GM12872 (cell line): ENCODE measurements around the gene NBEAL2.

Experiments used
- TF ChIP-seq, protein P1 (sequence below): IDR thresholded peaks from 3 replicates; pipeline ENCODE4 v1.5.1; 2011; ENCODE audit warnings: low read depth, mild to moderate bottlenecking, low read length, moderate library complexity; ENCODE audit not compliant: insufficient read depth

NBEAL2 gene

DNA sequence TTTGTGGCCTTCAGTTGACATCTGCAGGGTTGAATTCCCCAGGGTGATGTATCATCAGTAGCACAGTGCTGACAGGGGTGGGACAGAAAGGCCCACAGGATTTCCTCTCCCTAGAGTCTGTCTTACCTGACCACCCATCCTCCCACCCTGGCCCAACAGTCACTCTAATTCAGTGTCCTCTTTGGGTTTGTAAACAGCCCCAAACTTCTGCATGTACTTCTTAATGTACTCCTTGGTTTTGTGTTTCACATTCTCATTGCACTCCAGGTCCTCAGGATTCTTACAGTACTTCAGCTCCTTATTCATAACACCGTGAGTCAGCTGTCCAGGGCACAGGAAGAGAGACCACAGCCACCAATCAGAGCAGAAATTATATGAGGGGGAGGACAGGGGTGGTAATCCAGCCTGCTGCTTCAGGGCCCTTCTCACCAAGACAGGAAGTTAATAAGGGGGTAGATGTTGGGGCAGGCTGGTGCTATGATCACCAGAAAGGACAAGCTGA lies 37.5 kb downstream of the NBEAL2 start:
- TF ChIP-seq, protein P1, sequence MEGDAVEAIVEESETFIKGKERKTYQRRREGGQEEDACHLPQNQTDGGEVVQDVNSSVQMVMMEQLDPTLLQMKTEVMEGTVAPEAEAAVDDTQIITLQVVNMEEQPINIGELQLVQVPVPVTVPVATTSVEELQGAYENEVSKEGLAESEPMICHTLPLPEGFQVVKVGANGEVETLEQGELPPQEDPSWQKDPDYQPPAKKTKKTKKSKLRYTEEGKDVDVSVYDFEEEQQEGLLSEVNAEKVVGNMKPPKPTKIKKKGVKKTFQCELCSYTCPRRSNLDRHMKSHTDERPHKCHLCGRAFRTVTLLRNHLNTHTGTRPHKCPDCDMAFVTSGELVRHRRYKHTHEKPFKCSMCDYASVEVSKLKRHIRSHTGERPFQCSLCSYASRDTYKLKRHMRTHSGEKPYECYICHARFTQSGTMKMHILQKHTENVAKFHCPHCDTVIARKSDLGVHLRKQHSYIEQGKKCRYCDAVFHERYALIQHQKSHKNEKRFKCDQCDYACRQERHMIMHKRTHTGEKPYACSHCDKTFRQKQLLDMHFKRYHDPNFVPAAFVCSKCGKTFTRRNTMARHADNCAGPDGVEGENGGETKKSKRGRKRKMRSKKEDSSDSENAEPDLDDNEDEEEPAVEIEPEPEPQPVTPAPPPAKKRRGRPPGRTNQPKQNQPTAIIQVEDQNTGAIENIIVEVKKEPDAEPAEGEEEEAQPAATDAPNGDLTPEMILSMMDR = no peak

DNA sequence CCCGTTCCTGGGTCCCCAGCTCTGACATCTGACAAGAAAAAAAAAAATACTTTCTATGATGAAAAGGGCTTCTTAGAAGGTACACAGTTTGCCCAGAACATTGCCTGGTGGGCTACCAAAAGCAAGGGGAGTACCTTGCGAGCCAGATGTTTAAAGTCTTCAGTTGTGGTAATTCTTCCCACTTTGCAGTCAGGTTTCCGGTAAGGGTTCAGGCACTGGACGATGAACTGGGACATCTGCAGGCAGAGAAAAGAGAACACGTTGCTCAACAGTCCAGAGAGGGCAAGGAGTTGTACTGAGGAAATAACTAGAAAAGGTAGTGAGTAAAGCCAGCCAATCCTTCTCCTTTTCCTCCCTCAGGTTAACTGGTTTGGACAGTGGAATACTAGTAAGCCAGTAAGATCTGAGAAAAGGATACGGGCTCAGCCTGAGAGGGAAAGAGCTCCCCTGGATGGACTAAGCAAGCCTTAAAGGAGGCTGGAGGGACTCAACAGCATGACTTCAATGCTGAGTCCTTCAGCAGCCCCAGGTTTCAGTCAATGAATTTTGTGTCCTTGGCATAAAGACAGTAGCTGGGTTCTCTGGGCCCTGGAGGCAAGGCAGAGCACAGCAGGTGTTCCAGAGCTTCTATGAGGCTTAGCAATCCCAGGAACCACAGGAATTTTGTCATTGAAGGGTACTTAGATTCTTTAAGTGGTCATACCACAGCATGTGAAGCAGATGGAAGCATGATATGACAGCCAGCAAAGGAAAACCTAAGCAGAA lies 38.2 kb downstream of the NBEAL2 start:
- TF ChIP-seq, protein P1 = no peak

DNA sequence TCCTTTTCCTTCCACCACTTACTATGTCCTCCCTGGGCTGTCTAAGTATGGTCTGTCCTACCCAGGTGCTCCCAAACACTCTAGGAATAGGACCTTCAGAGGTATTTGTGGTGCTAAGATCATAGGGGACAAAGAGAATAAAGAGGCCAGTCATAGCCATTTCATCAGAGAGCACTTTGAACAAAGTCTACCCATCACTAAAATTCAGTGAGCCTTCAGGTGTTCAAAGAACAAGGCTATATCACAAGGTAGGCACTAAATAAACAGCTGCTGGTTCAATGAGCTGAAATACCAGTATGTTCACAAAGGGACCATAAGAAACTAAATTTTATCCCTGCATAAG lies 38.8 kb downstream of the NBEAL2 start:
- TF ChIP-seq, protein P1 = no peak

DNA sequence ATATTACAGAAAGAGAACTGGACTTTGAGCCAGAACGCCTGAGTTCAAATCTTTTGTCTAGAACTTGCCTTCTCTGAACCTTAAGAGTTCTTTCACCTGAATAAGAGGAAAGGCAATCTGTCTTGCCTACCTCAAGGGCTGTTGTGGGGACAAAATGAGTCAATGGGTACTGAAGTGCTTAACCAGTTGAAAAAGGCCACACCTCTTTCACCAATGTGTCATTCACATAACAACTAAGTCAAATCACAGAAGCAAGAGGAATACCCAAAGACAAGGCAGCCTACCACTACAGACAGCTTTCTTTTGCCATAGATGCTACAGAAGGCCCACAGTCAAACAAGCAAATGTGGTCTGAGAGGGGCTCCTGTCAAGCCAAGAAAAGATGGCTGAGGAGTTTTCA lies 39.7 kb downstream of the NBEAL2 start:
- TF ChIP-seq, protein P1 = no peak

DNA sequence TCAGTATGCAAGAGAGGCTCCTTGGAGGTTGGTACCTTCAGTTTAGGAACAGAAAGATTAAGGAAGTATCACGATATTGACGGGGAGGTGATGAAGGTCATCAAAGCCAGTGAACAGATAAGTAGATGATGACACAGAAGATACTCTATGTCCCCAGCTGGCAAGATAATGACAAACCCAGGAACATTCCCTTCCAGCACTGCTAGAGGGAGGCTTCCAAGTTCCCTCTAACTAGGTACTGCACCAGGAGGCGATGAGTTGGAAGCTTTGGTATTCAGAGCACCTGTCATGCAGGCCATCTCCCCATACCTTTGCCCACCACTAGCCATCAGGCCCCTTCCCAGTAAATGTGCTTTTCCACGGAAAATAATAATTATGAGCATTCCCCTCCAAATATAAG lies 40.8 kb downstream of the NBEAL2 start:
- TF ChIP-seq, protein P1 = no peak

DNA sequence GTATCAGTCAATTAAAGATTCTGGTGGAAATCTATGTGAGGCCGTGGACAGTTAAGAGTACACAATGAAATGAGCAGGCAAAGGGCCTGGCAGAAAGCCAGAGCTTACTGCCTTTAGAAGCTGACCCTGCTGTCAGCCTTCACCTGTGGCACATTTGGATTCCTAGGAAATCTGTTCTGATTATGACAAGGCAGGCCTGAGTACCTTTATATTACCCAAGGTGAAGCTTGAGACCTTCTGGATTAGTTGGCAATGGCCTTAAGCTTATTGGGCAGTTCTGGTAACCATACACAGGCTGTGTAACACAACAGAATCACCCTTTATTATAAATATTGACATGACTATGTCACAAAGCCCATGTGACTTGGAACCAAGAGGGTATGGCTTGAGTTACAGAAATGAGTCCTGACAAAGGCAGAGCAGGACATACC lies 43.2 kb downstream of the NBEAL2 start:
- TF ChIP-seq, protein P1 = no peak

DNA sequence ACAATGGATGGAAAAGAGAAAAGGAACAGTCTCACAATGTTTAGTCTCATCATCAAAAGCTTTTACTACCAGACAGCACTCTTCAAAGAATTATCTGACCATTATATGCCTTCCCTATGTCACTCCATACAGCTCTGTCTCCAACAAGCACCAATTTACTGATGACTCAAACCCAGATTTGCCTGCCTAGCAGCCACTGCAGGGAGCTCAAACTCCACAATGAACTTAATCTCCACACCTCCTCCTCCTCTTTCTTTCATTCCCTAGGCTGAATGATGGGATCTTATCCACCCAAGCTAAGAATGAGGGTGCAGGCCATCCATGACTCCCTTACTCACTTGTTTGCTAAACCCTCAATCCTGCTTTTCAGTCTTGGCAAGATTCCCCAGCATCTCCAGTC lies 45.5 kb downstream of the NBEAL2 start:
- TF ChIP-seq, protein P1 = no peak

DNA sequence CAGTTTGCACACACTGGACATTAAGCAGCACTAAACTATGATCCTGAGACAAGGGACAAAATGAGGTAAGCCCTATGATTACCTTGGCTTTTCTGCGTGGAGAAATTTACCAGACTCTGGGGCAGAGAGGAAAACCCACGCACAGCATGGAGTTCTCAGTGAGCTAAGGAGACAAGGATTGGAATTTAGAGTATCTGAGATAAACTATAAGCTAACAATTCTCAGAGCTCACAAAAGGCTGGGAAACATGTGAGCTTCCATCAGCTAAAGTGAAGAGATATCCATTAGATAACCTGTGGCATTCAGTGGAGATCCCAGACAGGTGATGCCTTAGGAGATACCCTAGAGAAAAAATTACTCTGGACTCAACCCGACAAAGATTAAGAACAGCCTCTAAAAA lies 48.7 kb downstream of the NBEAL2 start:
- TF ChIP-seq, protein P1 = no peak
